G401.6 (cell line): ENCODE results near the gene BCL7C.
"Not testable (repeated sequence)": the region's sequence is repeated elsewhere in the genome, so short reads cannot be mapped to it uniquely, and the experiment has no call there.

Source experiments
- FAIRE-seq: peaks from 2 replicates; lab custom pipeline; 2012; peaks lifted over from hg19 to GRCh38; lab: Jason Lieb, UNC

Gene BCL7C

DNA sequence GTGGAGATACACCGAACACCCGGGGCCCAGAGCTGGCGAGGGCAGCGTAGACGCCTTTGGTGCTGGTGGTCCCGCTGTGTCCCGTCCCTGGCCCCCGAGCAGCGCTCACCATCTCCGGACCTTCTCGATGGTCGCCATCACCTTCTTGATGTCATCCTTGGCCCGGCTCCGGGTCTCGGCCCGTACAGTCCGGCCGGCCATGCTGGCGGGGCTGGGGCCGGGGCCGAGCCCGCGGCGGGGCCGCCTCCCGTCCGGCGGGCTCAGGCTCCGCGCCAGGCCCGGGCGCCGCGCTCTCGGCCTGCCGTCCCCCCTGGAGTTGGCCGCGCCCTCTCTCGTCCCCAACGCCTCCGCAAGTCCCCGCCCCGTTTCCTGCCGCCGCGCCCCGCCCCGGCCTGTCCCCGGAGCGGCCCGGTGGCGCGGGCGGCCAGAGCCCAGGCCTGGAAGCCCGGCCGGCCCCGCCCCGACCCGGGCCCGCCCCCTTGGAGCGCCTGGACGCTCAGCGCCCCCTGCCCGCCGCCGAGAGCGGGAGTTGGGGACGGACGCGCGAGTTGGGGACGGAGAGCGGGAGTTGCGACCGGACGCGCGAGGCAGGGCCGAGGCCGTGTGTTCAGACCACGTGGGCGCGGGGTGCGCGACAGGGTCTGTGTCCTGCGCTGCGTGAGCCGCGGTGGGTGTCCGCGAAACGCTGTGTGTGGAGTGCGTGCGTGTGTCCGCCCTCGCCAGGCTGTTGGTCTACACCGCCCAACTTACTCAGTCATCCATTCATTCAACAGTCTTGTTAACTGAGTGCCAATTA is at the start of gene BCL7C:
BCL7C (minus strand) TSS at position 334 of the 796 bp plus-strand sequence; CDS start at position 201, 133 bp downstream.
- no peak for FAIRE-seq

DNA sequence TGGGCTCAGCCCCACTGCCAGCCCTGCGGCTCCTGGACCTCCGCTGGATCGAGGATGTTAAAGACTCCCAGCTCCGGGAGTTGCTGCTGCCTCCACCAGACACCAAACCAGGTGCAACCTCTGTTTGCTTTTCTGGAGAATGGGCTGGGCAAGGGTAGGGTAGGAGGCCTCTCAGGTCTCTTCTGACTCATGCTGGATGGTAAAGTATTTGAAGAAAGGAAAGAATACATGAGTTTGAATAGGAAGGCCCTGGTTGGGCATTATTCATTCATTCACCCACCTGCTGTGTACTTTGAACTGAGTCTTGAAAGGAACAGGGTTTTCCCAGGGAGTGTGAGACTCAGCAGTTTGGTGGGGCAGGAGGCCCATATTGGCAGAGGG is 48.5 kb upstream of the BCL7C start:
- FAIRE-seq, result no peak

DNA sequence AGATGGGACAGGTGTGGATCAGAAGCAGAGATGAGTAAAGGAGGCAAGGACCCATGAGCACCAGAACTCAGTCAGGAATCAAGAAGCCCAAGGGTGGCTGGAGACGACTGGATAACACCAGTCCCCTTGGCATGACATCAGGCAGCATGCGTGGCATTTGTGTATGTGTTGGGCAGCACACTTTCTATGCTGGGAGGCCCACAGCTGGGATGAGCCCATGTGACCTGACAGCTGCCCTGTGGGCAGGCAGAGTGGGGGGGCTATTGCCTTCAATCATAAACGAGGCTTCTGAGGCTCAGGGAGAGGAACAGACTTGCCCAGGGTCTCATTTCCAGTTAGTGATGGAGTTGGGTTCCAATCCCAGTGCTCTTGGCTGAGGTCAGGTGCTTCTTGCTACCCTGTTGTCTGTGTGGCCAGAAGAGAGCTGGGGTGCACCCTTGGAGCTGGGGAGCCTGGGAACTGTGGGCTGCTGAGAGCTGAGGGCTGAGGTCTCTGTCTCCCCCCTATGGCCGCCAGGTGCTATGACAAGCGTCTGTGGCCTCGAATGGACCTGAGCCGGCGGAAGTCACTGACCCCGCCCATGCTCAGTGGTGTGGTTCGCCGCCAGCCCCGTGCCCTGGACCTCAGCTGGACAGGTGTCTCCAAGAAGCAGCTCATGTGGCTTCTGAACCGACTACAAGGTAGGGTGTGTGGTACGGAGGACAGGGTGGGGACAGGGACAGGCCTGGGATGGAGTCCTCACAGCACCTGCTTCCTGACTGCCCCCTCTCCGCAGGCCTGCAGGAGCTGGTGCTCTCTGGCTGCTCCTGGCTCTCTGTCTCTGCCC is 47.9 kb upstream of the BCL7C start:
- FAIRE-seq, result no peak

DNA sequence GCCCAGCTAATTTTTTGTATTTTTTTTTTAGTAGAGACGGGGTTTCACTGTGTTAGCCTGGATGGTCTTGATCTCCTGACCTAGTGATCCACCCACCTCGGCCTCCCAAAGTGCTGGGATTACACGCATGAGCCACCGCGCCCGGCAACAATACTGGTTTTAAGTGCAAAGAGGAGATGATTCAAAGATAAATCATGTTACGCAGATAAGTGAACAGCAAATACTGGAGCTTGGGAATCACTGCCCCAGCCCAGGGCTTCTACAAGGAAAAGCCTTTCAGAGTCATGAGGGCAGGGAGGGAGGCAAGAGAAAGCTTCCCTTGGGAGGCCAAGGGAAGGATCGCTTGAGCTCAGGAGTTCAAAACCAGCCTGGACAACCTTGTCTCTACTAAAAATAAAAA is 45.7 kb upstream of the BCL7C start:
- not testable (repeated sequence) for FAIRE-seq

DNA sequence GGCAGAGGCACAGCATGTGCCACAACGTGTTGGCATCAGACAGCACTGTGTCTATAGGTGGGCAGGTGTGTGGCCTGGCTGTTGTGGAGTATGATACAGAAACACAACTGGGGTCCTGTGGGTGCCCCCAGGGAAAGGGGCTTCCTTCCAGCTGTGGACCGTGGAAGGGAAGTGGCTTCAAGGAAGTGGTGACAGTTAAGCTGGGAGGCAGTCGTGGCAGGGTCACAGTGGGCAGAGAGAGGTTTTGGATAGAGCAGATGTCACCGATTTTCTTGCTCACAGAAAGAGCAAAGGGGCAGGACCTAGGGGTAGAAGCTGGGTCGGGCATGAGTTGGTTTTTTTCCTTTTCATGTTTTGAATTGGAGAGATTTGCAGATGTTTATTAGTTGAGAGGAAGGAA is 43.8 kb upstream of the BCL7C start:
- no peak for FAIRE-seq

DNA sequence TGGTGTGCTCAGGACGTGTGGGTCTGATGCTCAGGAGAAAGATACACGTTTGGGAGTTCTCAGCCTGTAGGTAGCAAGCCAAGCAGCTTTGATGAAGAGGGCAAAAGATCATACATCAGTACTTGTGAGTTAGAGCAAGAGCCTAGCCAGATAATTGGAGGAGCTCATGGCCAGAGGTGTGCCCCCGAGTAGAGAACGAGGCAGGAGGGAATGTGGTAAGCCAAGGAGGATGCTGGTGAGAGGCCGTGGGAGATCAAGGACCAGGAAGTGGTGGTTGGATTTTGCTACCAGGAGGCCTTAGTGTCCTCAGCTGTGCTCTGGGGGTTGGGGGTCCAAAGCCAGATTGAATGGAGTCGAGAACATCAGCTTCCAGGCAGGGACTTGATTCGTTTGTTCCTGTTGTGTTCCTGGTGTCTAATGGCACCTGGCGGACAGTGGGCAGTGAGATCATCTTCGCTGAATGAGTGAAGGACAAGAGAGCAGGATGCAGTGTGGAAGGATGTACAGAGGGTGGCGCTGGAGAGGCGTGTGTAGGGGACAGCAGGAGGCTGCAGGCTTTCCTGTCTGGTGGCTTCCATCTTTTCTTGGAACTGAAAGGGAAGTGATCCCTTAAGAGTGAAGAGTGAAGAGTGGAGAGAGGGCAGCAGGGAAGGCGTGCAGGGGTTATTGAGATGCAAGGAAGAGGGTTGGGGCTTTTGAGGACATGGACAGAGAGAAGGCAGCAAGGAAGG is 41.1 kb upstream of the BCL7C start:
- FAIRE-seq, result no peak

DNA sequence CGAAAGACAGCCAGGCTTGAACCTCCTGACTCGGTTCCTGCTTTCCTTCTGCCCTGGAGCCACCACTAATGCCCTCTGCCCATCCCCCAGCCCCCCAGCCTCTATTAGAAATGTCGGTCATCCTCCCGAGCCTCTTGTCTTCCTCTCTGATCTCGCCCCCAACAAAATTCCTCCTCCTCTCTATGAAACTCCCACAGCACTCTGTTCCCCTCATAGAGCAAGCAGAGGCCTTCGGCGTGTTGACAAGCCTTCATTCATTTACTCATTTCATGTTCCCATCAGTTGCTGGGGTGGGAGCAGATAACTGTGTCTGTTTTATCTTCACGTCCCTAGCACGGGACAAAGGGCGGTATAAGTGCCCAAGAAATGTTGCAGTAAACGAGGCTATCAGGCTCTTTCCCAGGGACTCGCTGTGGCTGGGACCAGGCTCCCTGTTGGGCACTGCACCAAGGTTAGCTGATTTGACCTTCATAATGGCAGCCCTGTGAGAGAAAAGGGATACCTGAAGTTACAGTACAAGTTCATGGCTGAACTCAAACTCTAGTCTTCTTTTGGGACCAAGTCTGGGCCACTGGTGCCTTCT is 37.3 kb upstream of the BCL7C start:
- FAIRE-seq, result no peak

DNA sequence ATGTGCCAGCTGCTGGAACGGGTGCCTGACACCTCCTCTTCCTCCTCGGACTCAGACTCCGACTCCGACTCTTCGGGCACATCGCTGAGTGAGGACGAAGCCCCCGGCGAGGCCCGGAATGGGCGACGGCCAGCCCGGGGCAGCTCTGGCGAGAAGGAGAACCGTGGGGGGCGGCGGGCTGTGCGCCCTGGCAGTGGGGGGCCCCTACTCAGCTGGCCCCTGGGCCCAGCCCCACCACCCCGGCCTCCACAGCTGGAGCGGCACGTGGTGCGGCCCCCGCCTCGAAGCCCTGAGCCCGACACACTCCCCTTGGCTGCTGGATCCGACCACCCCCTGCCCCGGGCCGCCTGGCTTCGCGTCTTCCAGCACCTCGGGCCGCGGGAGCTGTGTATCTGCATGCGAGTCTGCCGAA is 36.3 kb upstream of the BCL7C start:
- no peak for FAIRE-seq

DNA sequence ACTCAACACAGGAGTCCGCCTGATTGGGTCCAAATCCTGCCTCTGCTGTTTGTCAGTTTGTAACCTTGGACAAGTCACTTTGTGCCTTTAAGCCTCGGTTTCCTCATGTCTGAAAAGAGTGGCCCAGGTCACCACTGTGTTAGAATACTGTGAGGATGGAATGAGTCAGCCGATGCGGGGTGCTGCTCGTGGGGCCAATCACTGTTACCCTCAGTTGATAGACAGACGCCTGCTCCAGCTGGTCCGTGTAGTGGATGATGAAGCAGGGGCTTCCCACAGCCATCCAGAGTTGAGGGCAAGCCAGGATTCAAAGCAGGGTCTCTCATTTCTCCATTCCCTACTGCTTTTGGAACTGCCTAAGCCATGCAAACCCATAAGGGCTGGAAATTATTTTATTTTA is 35.3 kb upstream of the BCL7C start:
- no peak for FAIRE-seq

DNA sequence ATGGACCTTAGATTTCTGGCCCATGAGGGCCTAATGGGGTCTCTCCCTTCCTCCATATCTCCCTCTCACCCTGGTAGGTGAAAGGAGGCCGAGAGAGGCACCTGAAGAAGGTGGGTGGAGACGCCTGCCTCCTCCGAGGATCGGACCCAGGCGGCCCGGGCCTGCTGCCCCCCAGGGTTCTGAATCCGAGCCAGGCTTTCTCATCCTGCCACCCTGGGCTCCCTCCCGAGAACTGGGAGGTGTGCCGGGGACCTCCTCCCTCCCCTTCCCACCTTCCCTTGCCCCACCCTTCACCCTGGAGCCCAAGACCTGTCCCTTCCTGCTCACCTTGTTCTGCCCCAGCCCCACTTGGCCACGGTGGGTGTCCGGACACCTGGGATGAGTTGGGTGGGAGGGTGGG is 34.5 kb upstream of the BCL7C start:
- no peak for FAIRE-seq

DNA sequence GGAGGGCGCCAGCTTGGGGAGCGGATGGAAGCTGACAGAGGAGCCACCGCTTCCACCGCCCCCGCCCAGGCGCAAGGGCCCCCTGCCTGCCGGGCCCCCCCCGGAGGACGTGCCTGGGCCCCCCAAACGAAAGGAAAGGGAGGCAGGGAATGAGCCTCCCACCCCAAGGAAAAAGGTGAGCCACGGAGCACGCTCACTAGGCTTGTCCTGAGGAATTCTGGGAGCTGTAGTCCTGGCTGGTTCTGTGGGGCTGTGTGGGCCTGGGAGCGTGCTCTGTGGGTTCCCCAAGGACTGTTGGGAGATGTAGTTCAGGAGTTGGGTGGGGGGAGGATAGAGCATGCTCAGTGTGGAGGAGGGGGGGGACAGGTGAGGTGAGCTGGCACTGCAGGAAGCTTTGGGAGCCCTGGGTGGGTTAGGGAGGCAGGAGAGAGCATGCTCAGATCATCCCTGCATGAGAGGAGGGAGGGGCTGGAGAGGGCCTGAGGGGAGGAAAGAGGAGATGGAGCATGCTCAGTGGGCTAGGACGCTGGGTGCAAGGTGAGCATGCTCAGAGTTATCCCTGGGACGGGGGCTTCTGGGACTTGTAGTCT is 34.0 kb upstream of the BCL7C start:
- peak; percentile 68 for FAIRE-seq

DNA sequence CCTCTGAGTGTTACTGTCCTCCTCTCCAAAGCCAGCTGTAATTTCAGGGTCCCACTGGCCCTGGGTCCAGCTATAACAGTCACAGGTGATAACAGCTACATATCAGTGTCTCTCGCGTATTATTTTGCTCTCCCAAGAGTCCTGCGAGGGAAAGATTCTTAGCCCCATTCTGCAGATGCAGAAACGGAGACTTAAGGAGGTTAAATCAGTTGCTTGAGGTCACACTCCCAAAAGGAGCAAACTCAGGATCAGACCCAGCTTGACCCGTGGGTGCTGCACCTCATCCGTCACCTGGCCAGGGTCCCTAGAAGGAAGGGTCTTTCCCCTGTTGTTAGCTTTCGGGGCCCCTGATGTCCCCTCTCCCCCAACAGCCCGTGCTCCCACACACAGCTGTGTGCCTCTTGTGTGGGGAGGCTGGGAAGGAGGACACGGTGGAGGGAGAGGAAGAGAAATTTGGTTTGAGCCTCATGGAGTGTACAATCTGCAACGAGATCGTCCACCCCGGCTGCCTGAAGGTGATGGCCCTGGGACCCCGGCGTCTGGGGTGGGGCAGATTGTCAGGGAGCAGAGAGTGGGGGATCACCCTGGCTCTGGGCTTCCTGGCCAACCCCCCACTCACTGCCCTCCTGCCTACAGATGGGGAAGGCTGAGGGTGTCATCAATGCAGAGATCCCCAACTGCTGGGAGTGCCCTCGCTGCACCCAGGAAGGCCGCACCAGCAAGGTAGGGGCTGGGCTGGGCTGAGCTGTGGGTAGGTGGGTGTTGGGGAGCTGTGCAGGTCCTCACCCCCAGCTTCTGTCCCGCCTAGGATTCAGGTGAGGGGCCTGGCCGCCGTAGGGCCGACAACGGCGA is 33.3 kb upstream of the BCL7C start:
- FAIRE-seq, result no peak

DNA sequence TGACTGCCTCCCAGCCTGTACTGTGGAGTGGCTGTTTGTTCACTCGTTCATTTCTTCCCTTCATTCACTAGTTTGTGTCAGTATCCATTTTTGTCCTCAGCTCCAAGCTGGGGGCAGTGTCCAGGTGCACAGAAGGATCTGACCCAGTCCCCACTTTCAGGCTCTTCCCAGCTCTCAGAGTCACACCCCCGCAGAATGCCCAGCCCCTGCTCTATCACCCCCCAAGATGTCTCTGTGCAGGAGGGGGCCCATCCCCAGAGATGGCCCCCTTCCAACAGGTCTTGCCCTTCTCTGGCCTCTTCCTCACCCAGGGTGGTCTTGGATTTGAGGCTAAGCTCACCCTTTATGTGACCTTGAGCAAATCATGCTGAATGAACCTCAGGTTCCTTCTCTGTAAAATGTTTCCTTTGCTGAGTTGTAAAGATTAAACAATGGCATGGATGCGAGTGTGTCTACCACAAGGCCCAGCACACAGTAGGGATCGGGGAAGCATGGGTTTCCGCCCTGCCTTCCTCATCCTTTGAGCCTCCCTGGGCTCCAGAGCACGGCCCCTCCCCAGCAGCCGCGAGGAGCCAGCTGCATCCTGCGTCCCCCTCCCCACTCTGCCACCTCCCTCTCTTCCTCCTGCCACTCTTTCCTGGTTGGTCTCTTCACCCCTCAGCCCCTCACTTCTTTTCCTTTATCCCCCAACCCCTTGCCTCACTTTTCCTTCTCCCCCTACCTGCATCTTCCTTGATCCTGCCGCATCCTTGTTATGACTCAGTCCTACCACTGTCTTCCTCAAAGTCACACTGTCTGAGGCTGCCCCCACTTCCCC is 32.3 kb upstream of the BCL7C start:
- FAIRE-seq, result no peak

DNA sequence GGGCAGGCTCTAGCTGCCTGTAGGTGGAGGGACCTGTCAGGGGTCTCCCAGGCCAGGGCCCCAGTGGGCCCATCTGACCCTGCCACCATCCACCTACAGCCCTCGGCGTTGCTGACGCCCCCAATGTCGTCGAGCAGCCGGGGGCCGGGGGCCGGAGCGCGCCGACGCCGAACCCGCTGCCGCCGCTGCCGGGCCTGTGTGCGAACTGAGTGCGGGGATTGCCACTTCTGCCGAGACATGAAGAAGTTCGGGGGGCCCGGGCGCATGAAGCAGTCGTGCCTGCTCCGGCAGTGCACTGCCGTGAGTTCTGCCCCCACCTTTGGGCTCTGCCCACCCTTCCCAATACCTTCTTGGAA is 31.7 kb upstream of the BCL7C start:
- no peak for FAIRE-seq

DNA sequence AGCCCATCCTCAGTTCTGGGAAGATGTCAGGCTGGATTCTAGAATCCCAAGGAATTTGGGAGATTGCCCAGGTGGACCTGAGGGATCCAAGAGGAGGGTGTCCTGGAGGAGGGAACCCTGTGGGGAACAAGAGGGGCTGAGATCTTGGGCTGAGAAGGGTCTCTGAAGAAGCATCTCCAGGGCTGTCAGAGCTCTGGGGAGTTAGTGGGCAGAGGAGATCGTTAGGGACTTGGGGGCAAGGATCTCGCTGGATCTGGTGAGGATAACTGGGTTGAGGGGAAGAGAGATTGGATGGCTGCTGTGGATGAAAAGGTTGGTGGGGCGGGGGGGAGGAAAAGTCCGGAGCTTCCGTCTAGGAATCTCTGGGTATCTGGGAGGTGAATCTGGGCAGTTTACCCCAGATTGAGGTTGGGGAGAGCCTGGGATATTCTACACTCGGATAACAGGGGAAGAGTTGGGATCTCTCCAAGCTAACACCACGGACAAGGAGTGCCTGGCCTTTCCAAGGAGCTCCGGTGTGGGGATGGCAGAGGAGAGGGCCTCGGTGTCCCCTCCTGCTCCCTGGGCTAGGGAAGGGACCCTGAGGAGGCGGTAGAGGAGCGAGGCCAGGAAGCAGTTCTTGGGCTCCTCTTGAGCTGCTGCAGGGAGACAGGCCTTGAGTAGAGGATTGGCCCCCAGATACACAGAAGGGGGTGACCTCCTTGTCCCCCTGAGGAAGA is 31.2 kb upstream of the BCL7C start:
- FAIRE-seq, result no peak

DNA sequence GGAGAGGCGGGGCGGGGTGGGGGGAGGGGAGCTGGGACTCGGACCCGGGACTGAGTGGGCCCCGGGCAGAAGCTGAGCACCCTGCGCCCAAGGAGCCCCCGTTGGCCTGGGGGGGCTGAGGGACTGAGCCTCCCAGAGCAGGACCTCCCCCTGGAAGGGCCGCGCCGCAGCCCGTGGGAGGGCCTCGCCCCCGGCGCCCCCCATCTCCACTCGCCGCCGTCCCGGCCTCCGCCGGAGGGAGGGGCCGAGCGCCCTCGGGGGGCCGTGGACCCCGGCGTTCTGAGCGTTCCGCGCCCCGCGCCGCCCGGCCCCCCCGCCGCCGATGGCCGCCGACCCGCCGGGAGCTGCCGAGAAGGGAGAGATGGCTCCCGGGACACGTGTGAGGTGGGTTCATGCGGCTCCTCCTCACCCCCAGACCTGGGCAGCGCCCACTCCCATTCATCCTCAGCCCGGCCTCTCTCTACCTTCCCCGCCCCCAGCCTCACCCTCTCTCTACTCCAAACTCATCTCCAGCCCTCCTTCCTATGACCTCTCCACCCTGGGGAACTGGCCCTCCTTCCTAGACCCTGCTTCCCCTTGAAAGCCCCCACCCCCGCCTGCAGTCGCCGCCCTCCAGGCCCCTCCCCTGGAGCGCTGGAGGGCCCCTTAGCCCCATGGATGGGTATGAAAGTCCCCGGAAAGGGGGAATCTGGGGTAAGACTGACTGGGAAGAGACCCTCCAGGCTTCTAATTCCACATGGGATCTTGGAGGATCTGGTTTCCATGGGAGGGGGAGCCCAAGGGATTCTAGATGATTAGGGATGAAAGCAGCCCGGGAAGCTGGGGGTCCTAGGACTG is 30.4 kb upstream of the BCL7C start:
- FAIRE-seq, result no peak

DNA sequence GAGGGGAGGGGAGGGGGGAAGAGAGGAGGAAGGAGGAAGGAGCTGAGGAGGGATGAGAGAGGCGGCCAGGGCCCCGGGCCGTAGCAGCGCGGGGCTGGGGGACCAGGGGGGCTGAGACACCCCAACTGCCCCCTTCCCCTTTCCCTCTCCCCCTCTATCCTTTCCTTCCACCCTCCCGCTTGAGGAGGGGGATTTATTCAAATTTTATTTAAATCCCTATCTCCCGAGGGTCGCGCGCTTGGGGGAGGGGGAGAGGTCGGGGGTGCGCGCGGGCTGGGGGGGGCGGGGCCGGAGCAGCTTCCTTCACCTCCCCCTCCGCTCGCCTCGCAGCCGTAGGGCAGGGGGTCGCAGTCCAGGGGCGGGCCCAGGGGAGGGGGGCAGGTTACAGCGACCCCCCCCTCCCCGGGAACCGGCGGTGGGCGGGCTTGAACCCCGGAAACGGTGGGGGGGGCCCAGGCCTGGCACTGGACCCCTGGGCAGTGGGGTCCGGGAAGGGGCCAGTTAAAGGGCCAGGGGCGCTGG is 29.7 kb upstream of the BCL7C start, which contains the start of gene FBXL19:
FBXL19 (plus strand) TSS at position 19 of the 522 bp plus-strand sequence. CDS start 2,183 bp downstream, outside the sequence.
- FAIRE-seq, result no peak

DNA sequence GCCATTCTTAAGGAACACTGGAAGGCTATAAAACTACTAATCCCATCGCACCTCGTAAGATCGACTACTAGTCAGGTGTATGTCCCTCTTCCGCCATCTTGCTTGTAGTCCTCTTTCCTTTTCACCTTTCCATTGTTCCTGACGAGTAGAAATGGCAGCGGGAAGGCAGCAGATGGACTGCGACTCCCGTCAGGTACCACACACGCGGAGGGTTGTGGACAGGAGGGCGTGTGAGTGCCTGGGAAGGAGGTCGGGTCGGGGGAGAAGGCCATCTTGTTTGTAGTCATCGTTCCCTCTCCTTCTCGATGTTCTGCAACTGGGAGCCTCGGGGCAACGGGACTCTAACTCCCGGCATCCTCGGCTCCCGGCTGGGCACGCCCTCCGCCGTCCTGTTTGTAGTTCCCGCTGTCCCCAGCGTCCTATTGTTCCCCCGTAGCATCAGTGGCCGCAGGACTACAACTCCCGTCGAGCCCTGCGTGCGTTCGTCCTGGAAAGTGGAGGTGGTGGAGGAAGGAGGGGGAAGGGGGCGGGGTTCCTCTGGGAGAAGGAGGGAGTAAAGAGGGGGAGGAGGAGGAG is 29.2 kb upstream of the BCL7C start:
- FAIRE-seq, result no peak
